HEK293T (cell line): ENCODE measurements around the gene GAB2.

ENCODE experiments used
- ARNT ChIP-seq: fragments of 450-650 bp; IDR thresholded peaks from 2 replicates; pipeline ENCODE4 v1.6.1; 2017; ENCODE audit warnings: mild to moderate bottlenecking
- BHLHE40 ChIP-seq: fragments of 450-650 bp; IDR thresholded peaks from 2 replicates; pipeline ENCODE4 v1.6.1; 2016; ENCODE audit warnings: mild to moderate bottlenecking, moderate library complexity, borderline replicate concordance
- CTBP1 ChIP-seq: fragments of 450-650 bp; IDR thresholded peaks from 2 replicates; pipeline ENCODE4 v1.6.1; 2016; ENCODE audit warnings: borderline replicate concordance
- ELF4 ChIP-seq: fragments of 450-650 bp; IDR thresholded peaks from 2 replicates; pipeline ENCODE4 v1.6.1; 2017; ENCODE audit warnings: antibody characterized with exemption
- FOXA1 ChIP-seq: fragments of 450-650 bp; IDR thresholded peaks from 2 replicates; pipeline ENCODE4 v1.6.1; 2016; ENCODE audit warnings: mild to moderate bottlenecking
- FOXK2 ChIP-seq: fragments of 450-650 bp; IDR thresholded peaks from 2 replicates; pipeline ENCODE4 v1.6.1; 2016; ENCODE audit warnings: mild to moderate bottlenecking
- FOXM1 ChIP-seq: fragments of 450-650 bp; IDR thresholded peaks from 2 replicates; pipeline ENCODE4 v1.6.1; 2017; ENCODE audit warnings: mild to moderate bottlenecking, borderline replicate concordance
- HDGF ChIP-seq: fragments of 450-650 bp; IDR thresholded peaks from 2 replicates; pipeline ENCODE4 v1.6.1; 2017; ENCODE audit warnings: antibody characterized with exemption, borderline replicate concordance
- LEF1 ChIP-seq: fragments of 450-650 bp; IDR thresholded peaks from 2 replicates; pipeline ENCODE4 v1.6.1; 2017; ENCODE audit warnings: mild to moderate bottlenecking, borderline replicate concordance
- PKNOX1 ChIP-seq: fragments of 450-650 bp; IDR thresholded peaks from 2 replicates; pipeline ENCODE4 v1.6.1; 2016
- SP1 ChIP-seq: fragments of 450-650 bp; IDR thresholded peaks from 2 replicates; pipeline ENCODE4 v1.6.1; 2017
- SUZ12 ChIP-seq: fragments of 450-650 bp; IDR thresholded peaks from 2 replicates; pipeline ENCODE4 v1.6.1; 2016; ENCODE audit warnings: mild to moderate bottlenecking
- TARDBP ChIP-seq: fragments of 450-650 bp; IDR thresholded peaks from 2 replicates; pipeline ENCODE4 v1.6.1; 2016
- ZNF384 ChIP-seq: fragments of 450-650 bp; IDR thresholded peaks from 2 replicates; pipeline ENCODE4 v1.6.1; 2016

- no peak for TF ChIP-seq ELF4
- TF ChIP-seq PKNOX1 = no peak
- TF ChIP-seq SUZ12 = no peak
- no peak for TF ChIP-seq FOXA1
- no peak for TF ChIP-seq FOXK2
- TF ChIP-seq SP1 = no peak
- TF ChIP-seq HDGF = no peak
- TF ChIP-seq ARNT = no peak
- TF ChIP-seq BHLHE40 = no peak
- no peak for TF ChIP-seq LEF1
- no peak for TF ChIP-seq ZNF384
- no peak for TF ChIP-seq TARDBP
- no peak for TF ChIP-seq FOXM1
- TF ChIP-seq CTBP1 = no peak
Measured at GRCh38 chr11:78262238-78262637, 155.4 kb downstream of the GAB2 start.
